ENCODE data around the gene BCAM. TPM values are rescaled to one million over a fixed set of nuclear protein-coding genes. Genes with fewer than 3 reads are reported as not detected.

Gene BCAM
- total RNA-seq, 1 experiment from 2014 or later: 78.7 TPM

- RAD21 ChIA-PET (ENCODE audit: low non-redundant PET in 1 of 2, low total read pairs in 2 of 2, uncharacterized antibody in 2 of 2, unreplicated experiment in 2 of 2): no interaction called here
- CTCF ChIA-PET: no interaction called here
- POLR2A ChIA-PET: no interaction called here
- no peak overlapping the region for H3K27ac ChIP-seq (ENCODE audit: low read depth, low read length)
- H3K9ac ChIP-seq (ENCODE audit: low read length): no peak overlapping the region
- intact Hi-C loops (cut with micrococcal nuclease): no loop called here
- H3K36me3 ChIP-seq (ENCODE audit: control insufficient read depth in 1 of 2, insufficient read depth in 2 of 2, low read length in 2 of 2): peaks cover 2 to 6% of the 10 kb centered on the region in 2 experiments; a peak in 2 of 4 replicates
- H3K4me2 ChIP-seq (ENCODE audit: low read length): no peak overlapping the region
- no peak overlapping the region for H3K4me3 ChIP-seq (replicated peaks in 1 of 2; ENCODE audit: low read depth in 1 of 2, low read length in 2 of 2)
- H3K79me2 ChIP-seq (ENCODE audit: insufficient read depth, low read length): peaks cover 41% of the 10 kb centered on the region
- H3K9me3 ChIP-seq (ENCODE audit: control insufficient read depth in 1 of 2, insufficient read depth in 1 of 2, low read depth in 1 of 2, low read length in 2 of 2): no peaks in the 10 kb centered on the region
- no peak overlapping the region for H2AFZ ChIP-seq (ENCODE audit: low read depth, low read length, poor library complexity, severe bottlenecking)
- H3K27me3 ChIP-seq (ENCODE audit: insufficient read depth, low read length): no peaks in the 10 kb centered on the region
- ATAC-seq: no peak
- peaks cover 17 to 36% of the 10 kb centered on the region in 2 experiments for H3K4me1 ChIP-seq (ENCODE audit: control insufficient read depth in 1 of 2, insufficient read depth in 2 of 2, low read length in 2 of 2)
- no peak for DNase-seq (ENCODE audit: low read depth, low spot score)
- BruUV-seq (replicated peaks): no TSS peak
- no peaks in the 10 kb centered on the region for H4K20me1 ChIP-seq (ENCODE audit: insufficient read depth)
- H3K9me2 ChIP-seq (ENCODE audit: insufficient read depth): no peaks in the 10 kb centered on the region
- TF ChIP-seq, protein P1, sequence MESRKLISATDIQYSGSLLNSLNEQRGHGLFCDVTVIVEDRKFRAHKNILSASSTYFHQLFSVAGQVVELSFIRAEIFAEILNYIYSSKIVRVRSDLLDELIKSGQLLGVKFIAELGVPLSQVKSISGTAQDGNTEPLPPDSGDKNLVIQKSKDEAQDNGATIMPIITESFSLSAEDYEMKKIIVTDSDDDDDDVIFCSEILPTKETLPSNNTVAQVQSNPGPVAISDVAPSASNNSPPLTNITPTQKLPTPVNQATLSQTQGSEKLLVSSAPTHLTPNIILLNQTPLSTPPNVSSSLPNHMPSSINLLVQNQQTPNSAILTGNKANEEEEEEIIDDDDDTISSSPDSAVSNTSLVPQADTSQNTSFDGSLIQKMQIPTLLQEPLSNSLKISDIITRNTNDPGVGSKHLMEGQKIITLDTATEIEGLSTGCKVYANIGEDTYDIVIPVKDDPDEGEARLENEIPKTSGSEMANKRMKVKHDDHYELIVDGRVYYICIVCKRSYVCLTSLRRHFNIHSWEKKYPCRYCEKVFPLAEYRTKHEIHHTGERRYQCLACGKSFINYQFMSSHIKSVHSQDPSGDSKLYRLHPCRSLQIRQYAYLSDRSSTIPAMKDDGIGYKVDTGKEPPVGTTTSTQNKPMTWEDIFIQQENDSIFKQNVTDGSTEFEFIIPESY (IDR thresholded peaks at IDR 0.05; ENCODE audit: extremely low read depth, insufficient replicate concordance, low read length): no peak
- TF ChIP-seq POLR2A (IDR thresholded peaks at IDR 0.05; ENCODE audit: borderline replicate concordance, extremely low read depth, insufficient read depth, insufficient read length): no peak
- no peak for TF ChIP-seq CEBPB (IDR thresholded peaks at IDR 0.05; ENCODE audit: low read depth)
- TF ChIP-seq EZH2 (IDR thresholded peaks at IDR 0.05): no peak
- no peak for TF ChIP-seq CBX3 (IDR thresholded peaks at IDR 0.05; ENCODE audit: low read depth)
- no peak for TF ChIP-seq POLR2AphosphoS5 (IDR thresholded peaks at IDR 0.05; ENCODE audit: low read depth, low read length)
- TF ChIP-seq ELF1 (IDR thresholded peaks at IDR 0.05; ENCODE audit: borderline replicate concordance, low read depth): no peak
- TF ChIP-seq, protein P2, sequence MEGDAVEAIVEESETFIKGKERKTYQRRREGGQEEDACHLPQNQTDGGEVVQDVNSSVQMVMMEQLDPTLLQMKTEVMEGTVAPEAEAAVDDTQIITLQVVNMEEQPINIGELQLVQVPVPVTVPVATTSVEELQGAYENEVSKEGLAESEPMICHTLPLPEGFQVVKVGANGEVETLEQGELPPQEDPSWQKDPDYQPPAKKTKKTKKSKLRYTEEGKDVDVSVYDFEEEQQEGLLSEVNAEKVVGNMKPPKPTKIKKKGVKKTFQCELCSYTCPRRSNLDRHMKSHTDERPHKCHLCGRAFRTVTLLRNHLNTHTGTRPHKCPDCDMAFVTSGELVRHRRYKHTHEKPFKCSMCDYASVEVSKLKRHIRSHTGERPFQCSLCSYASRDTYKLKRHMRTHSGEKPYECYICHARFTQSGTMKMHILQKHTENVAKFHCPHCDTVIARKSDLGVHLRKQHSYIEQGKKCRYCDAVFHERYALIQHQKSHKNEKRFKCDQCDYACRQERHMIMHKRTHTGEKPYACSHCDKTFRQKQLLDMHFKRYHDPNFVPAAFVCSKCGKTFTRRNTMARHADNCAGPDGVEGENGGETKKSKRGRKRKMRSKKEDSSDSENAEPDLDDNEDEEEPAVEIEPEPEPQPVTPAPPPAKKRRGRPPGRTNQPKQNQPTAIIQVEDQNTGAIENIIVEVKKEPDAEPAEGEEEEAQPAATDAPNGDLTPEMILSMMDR (IDR thresholded peaks at IDR 0.05 in 2 of 3, conservative IDR thresholded peaks at IDR 0.05 in 1 of 3; ENCODE audit: borderline replicate concordance in 1 of 3, insufficient read depth in 1 of 3, low read depth in 2 of 3, low read length in 2 of 3): no peak
- no peak for TF ChIP-seq FOSL1 (IDR thresholded peaks at IDR 0.05; ENCODE audit: low read depth)
- TF ChIP-seq ZNF274 (IDR thresholded peaks at IDR 0.05; ENCODE audit: low read depth, low read length): no peak
- no peak for TF ChIP-seq EGR1 (IDR thresholded peaks at IDR 0.05; ENCODE audit: low read depth)
- TF ChIP-seq, protein P3, sequence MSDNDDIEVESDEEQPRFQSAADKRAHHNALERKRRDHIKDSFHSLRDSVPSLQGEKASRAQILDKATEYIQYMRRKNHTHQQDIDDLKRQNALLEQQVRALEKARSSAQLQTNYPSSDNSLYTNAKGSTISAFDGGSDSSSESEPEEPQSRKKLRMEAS (IDR thresholded peaks at IDR 0.05): no peak
- TF ChIP-seq, protein P4, sequence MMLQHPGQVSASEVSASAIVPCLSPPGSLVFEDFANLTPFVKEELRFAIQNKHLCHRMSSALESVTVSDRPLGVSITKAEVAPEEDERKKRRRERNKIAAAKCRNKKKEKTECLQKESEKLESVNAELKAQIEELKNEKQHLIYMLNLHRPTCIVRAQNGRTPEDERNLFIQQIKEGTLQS (IDR thresholded peaks at IDR 0.05): no peak
- no peak for TF ChIP-seq REST (IDR thresholded peaks at IDR 0.05; ENCODE audit: low read depth)
- TF ChIP-seq ZFX (IDR thresholded peaks at IDR 0.05): no peak
These were observed 55.1 kb downstream of the BCAM start for GRCh38 chr19:44863990-44864389.

All from HCT116 (cell line).